Measurements from ENCODE around the gene PLEKHF1. TPM values are rescaled to one million over a fixed set of nuclear protein-coding genes. Genes with fewer than 3 reads are reported as not detected.

Gene PLEKHF1
- total and polyA plus RNA-seq, 2 of the 13 experiments (the other 11 are each of a cell fraction or from before 2014, with no cell fraction given) = 2.9 to 3.8 TPM

DNA sequence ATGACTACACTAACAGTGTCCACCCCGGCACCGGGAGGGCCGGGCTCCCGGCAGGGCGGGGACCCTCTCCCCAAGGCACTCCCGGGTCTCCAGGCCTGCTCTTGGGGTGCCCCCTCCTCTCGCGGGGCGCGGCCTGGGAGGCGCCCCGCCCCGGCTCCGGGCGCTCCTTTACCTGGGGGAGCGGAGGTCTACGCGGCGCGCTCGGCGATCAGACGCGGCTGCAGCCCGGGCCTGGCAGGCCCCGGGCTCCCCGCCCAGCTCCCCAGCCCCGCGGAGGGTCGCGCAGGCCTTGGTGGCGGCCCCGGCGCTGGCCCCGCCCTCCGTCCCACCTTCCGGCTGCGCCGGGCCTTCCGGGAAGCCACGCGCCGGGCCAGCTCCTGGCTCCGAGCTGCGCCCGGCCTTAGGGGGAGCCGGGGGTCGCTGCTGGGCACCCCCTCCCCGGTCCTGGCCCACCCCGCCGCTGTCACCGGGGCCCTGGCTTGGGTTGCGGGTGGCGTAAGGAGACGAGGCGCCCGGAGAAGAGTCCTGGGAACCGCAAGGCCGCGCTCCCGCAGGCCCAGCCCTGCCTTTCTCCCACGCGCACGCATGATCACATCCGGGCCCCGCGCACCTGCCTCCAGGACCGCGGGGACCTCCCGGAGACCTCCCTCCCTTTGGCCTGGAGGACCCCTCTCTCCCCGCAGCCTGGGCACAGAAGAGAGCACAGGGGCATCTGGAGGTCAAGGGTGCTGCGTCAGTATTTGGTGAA, 49.9 kb downstream of the PLEKHF1 start, which contains the start of gene C19orf12 (continued):
- TF ChIP-seq, protein P1, sequence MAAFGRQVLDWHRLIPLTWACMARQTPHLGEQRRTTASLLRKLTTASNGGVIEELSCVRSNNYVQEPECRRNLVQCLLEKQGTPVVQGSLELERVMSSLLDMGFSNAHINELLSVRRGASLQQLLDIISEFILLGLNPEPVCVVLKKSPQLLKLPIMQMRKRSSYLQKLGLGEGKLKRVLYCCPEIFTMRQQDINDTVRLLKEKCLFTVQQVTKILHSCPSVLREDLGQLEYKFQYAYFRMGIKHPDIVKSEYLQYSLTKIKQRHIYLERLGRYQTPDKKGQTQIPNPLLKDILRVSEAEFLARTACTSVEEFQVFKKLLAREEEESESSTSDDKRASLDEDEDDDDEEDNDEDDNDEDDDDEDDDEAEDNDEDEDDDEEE (CRISPR knock-in tag; IDR thresholded peaks at IDR 0.05) = 0 out of 2 replicates have a peak, but pooled peaks have one; percentile 62
- TF ChIP-seq CHCHD3 (CRISPR knock-in tag; IDR thresholded peaks at IDR 0.05) (no peak), MXD3 (CRISPR knock-in tag; IDR thresholded peaks at IDR 0.05) (peak; percentile 81; the same call in 1 of the 2 replicates), CBX2 (IDR thresholded peaks at IDR 0.05; ENCODE audit: low read depth, low read length) (no peak), CBX2 (CRISPR knock-in tag; IDR thresholded peaks at IDR 0.05; ENCODE audit: low read depth) (no peak), CCAR2 (optimal IDR thresholded peaks at IDR 0.05; ENCODE audit: low read depth, low read length) (no peak), MYC (CRISPR knock-in tag; IDR thresholded peaks at IDR 0.05; ENCODE audit: borderline replicate concordance) (peak; percentile 87), SMARCC2 (IDR thresholded peaks at IDR 0.05) (no peak), KLF15 (CRISPR knock-in tag; IDR thresholded peaks at IDR 0.05; ENCODE audit: borderline replicate concordance) (0 out of 2 replicates have a peak, but pooled peaks have one; percentile 20), TFAP4 (IDR thresholded peaks at IDR 0.05; ENCODE audit: borderline replicate concordance, low read depth) (no peak), JUNB (CRISPR knock-in tag; IDR thresholded peaks at IDR 0.05; ENCODE audit: borderline replicate concordance) (no peak), TCF7L2 (IDR thresholded peaks at IDR 0.05; ENCODE audit: low read depth, low read length) (no peak), TBL1XR1 (IDR thresholded peaks at IDR 0.05; ENCODE audit: borderline replicate concordance, low read length, partially characterized antibody) (no peak), TERF1 (CRISPR knock-in tag; IDR thresholded peaks at IDR 0.05) (no peak), TEAD2 (CRISPR knock-in tag; IDR thresholded peaks at IDR 0.05) (no peak), TBX3 (IDR thresholded peaks at IDR 0.05; ENCODE audit: borderline replicate concordance) (no peak), TBX2 (CRISPR knock-in tag; IDR thresholded peaks at IDR 0.05; ENCODE audit: borderline replicate concordance) (peak; percentile 70; the same call in 1 of the 2 replicates), ZNF619 (CRISPR knock-in tag; IDR thresholded peaks at IDR 0.05) (no peak), SCMH1 (CRISPR knock-in tag; IDR thresholded peaks at IDR 0.05; ENCODE audit: borderline replicate concordance) (no peak), ZNF230 (CRISPR knock-in tag; IDR thresholded peaks at IDR 0.05) (no peak)
- TF ChIP-seq, protein P2, sequence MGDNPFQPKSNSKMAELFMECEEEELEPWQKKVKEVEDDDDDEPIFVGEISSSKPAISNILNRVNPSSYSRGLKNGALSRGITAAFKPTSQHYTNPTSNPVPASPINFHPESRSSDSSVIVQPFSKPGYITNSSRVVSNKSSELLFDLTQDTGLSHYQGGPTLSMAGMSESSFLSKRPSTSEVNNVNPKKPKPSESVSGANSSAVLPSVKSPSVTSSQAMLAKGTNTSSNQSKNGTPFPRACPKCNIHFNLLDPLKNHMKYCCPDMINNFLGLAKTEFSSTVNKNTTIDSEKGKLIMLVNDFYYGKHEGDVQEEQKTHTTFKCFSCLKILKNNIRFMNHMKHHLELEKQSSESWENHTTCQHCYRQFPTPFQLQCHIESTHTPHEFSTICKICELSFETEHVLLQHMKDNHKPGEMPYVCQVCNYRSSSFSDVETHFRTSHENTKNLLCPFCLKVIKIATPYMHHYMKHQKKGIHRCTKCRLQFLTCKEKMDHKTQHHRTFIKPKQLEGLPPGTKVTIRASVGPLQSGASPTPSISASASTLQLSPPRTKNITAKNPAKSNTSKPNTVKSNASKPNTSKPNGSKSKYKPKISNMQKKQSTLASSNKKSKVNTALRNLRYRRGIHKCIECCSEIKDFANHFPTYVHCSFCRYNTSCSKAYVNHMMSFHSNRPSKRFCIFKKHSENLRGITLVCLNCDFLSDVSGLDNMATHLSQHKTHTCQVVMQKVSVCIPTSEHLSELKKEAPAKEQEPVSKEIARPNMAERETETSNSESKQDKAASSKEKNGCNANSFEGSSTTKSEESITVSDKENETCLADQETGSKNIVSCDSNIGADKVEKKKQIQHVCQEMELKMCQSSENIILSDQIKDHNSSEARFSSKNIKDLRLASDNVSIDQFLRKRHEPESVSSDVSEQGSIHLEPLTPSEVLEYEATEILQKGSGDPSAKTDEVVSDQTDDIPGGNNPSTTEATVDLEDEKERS (CRISPR knock-in tag; IDR thresholded peaks at IDR 0.05) = no peak
